Endothelial cell of umbilical vein (primary cell): ENCODE data around the gene DDRGK1. TPM values are rescaled to one million over a fixed set of nuclear protein-coding genes. Genes with fewer than 3 reads are reported as not detected.

ENCODE experiments used
- BruUV-seq: library from RNA; stranded (reverse); fragments of 400-500 nt; replicated peaks from 2 replicates; lab custom pipeline; 2021; lab: Mats Ljungman, UMichigan
- CTCF ChIA-PET: fragments of 300-600, 350-600 bp; sonication (Branson Sonifier 250); formaldehyde crosslinking; loops from one replicate; lab custom pipeline; 2021; ENCODE audit warnings: antibody characterized with exemption, inconsistent platforms; lab: Charles Lee
- POLR2A ChIA-PET: fragments of 300-600, 350-600 bp; sonication (Branson Sonifier 250); formaldehyde crosslinking; loops from one replicate; lab custom pipeline; 2021; ENCODE audit warnings: antibody characterized with exemption, inconsistent platforms; lab: Charles Lee
- DNase-seq: peaks from one replicate; pipeline ENCODE4 v3.0.0-alpha.2; 2011; ENCODE audit warnings: low read depth, low spot score
- FAIRE-seq: peaks from 2 replicates; lab custom pipeline; 2011; peaks lifted over from hg19 to GRCh38; lab: Jason Lieb, UNC
- H2AFZ ChIP-seq: 2 replicates; pipeline ENCODE4 v1.6.0; 2012; ENCODE audit warnings: low read depth, low read length, control low read depth, inconsistent platforms
- H3K27ac ChIP-seq: 2 replicates; pipeline ENCODE4 v1.5.1; 2011; ENCODE audit warnings: low read depth, mild to moderate bottlenecking, control low read depth, low read length, moderate library complexity; ENCODE audit not compliant: insufficient read depth
- H3K27me3 ChIP-seq, 2 experiments: 2 replicates each; pipeline versions ENCODE4 v1.6.0 to v1.6.1; 2011; ENCODE audit warnings: low read length in 2 of 2, mixed read lengths in 1 of 2; ENCODE audit not compliant: control insufficient read depth in 2 of 2, insufficient read depth in 2 of 2
- H3K36me3 ChIP-seq, 2 experiments: 2 replicates in 1 of 2; 3 replicates in 1 of 2; pipeline ENCODE4 v1.5.1; 2011; ENCODE audit warnings: low read length in 2 of 2, mild to moderate bottlenecking in 1 of 2, moderate library complexity in 1 of 2; ENCODE audit not compliant: control insufficient read depth in 2 of 2, insufficient read depth in 2 of 2; ENCODE audit errors: extremely low read depth in 1 of 2
- H3K4me1 ChIP-seq: 3 replicates; pipeline ENCODE4 v1.5.1; 2011; ENCODE audit warnings: mild to moderate bottlenecking, low read length; ENCODE audit not compliant: control insufficient read depth, insufficient read depth; ENCODE audit errors: extremely low read depth
- H3K4me2 ChIP-seq: 2 replicates; pipeline ENCODE4 v1.6.1; 2011; ENCODE audit warnings: low read length, control low read depth, mixed read lengths; ENCODE audit not compliant: insufficient read depth
- H3K4me3 ChIP-seq, 3 experiments: fragments of 200-600 bp in 1 of 3; sonication (generic), shearing (Covaris generic) in 1 of 3; replicated peaks in 1 of 3; 2 replicates each; pipeline ENCODE4 v1.5.1; 2011 to 2016; ENCODE audit warnings: control low read depth in 3 of 3, low read length in 3 of 3, mild to moderate bottlenecking in 2 of 3, inconsistent platforms in 1 of 3, low read depth in 1 of 3, moderate library complexity in 1 of 3; ENCODE audit not compliant: insufficient read depth in 1 of 3
- H3K79me2 ChIP-seq: 2 replicates; pipeline ENCODE4 v1.6.0; 2012; ENCODE audit warnings: low read length, inconsistent platforms; ENCODE audit not compliant: control insufficient read depth, insufficient read depth
- H3K9ac ChIP-seq: replicated peaks from 2 replicates; pipeline ENCODE3; 2011; ENCODE audit warnings: low read length, control low read depth; ENCODE audit not compliant: insufficient read depth; ENCODE audit errors: extremely low read depth
- H3K9me1 ChIP-seq: replicated peaks from 3 replicates; pipeline ENCODE4 v1.6.0; 2011; ENCODE audit warnings: mild to moderate bottlenecking, low read length; ENCODE audit not compliant: control insufficient read depth, insufficient read depth; ENCODE audit errors: extremely low read depth
- H3K9me3 ChIP-seq: replicated peaks from 2 replicates; pipeline ENCODE4 v1.5.1; 2012; ENCODE audit warnings: low read length, inconsistent platforms; ENCODE audit not compliant: control insufficient read depth, insufficient read depth
- H4K20me1 ChIP-seq: replicated peaks from 2 replicates; pipeline ENCODE3; 2011; ENCODE audit warnings: mild to moderate bottlenecking, low read length; ENCODE audit not compliant: control insufficient read depth, insufficient read depth; ENCODE audit errors: extremely low read depth
- EZH2 ChIP-seq: IDR thresholded peaks from 2 replicates; pipeline ENCODE4 v1.6.1; 2012; ENCODE audit warnings: borderline replicate concordance, low read depth, mild to moderate bottlenecking, moderate library complexity, low read length, inconsistent platforms; ENCODE audit not compliant: severe bottlenecking
- FOS ChIP-seq: IDR thresholded peaks from 2 replicates; pipeline ENCODE4 v1.6.1; 2011; ENCODE audit warnings: mild to moderate bottlenecking, low read length, moderate library complexity, borderline replicate concordance; ENCODE audit not compliant: insufficient read depth
- GATA2 ChIP-seq: IDR thresholded peaks from 2 replicates; pipeline ENCODE4 v1.7.0; 2011; ENCODE audit warnings: low read depth, mild to moderate bottlenecking, moderate library complexity, mixed read lengths, low read length; ENCODE audit not compliant: insufficient read length, insufficient read depth
- JUN ChIP-seq: IDR thresholded peaks from 2 replicates; pipeline ENCODE4 v1.6.1; 2011; ENCODE audit warnings: borderline replicate concordance, low read depth; ENCODE audit not compliant: insufficient read length, insufficient read depth
- MYC ChIP-seq: IDR thresholded peaks from one replicate; pipeline ENCODE4 v1.6.1; 2011; ENCODE audit warnings: mild to moderate bottlenecking, low read depth, low read length
- POLR2A ChIP-seq: IDR thresholded peaks from 2 replicates; pipeline ENCODE4 v1.6.1; 2012; ENCODE audit warnings: low read depth, mild to moderate bottlenecking, control low read depth, low read length
- POLR2AphosphoS5 ChIP-seq: IDR thresholded peaks from 2 replicates; pipeline ENCODE4 v1.6.1; 2012; ENCODE audit warnings: low read depth, mild to moderate bottlenecking, control low read depth, low read length, moderate library complexity; ENCODE audit not compliant: insufficient read depth
- dilution Hi-C: fragments of 300-500 bp; cut with MboI; formaldehyde crosslinking; loops from one replicate; pipeline ENCODE4 v1.15.0; 2019; ENCODE audit warnings: low sequenced_read_pairs; ENCODE audit not compliant: extremely low pct_ligation_motif_present
- intact Hi-C: fragments of 100-400 bp; cut with micrococcal nuclease; formaldehyde crosslinking; loops from one replicate; pipeline ENCODE4 v1.10.0; 2022
- polyA plus RNA-seq, 4 experiments: library from polyadenylated mRNA; depleted of rRNA in 3 of 4; stranded (reverse) in 3 of 4; unstranded in 1 of 4; fragments of >200 nt; gene quantifications; 2 replicates each; pipeline versions ENCODE4 v1.2.1 to v1.2.3, GENCODE V29; 2011 to 2012; ENCODE audit warnings: missing spikeins in 1 of 4
- total RNA-seq: library from RNA; stranded (reverse); gene quantifications from 2 replicates; pipeline ENCODE4 v1.2.3, GENCODE V29; 2021
- TF ChIP-seq, protein P1 (sequence below): IDR thresholded peaks from 2 replicates; pipeline ENCODE4 v1.6.1; 2011; ENCODE audit not compliant: insufficient read depth, insufficient read length
- TF ChIP-seq, protein P2 (sequence below), 2 donors: IDR thresholded peaks; 1 replicate in 1 of 2; 2 replicates in 1 of 2; pipeline ENCODE4 v1.5.1; 2011; ENCODE audit warnings: low read length in 2 of 2, mild to moderate bottlenecking in 2 of 2, moderate library complexity in 2 of 2, control low read depth in 1 of 2, inconsistent platforms in 1 of 2, low read depth in 1 of 2; ENCODE audit not compliant: insufficient read depth in 1 of 2; ENCODE audit errors: extremely low read depth in 1 of 2

DDRGK1 gene
- total and polyA plus RNA-seq, 2 donors (not counting 3 experiments of a cell fraction or from before 2014, with no cell fraction given): 48.5 to 54.0 TPM

DNA sequence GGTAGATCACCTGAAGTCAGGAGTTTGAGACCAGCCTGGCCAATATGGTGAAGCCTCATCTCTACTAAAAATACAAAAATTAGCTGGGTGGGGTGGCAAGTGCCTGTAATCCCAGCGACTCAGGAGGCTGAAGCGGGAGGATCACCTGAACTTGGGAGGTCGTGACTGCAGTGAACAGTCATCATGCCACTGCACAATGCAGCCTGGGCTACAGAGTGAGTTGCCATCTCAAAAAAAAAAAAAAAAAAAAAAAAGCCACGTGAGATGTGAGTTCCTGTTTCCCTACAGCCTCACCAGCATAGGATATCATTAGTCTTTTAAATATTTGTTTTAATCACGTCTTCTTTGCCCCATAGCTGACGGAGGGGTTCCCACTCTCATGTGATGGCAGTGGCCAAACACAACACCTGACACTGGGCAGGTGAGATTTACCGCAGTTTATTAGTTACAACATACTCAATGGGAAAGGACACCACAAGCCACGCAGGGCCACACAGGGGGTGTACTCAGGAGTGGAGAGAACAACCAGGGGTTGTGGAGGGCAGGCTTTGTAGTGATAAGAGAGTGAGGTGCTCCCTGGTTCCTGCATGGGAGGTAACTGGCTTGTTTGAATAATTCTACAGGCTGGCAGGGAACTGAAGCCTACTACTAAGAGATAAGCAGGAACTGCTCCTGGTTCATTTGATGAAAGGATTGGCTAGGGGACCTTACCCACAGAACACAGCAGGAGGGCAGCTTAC lies 26.6 kb downstream of the DDRGK1 start:
- H4K20me1 ChIP-seq: no peaks in the 10 kb centered on the region
- no TSS peak for BruUV-seq
- no peak overlapping the region for H3K4me2 ChIP-seq
- H3K27ac ChIP-seq: no peak overlapping the region
- ChIA-PET CTCF (interaction anchor here (0.7 kb wide), 1 partner anchor 624 kb away, joined by 5 read pairs; no protein-coding TSS in a partner anchor), POLR2A (no interaction called here)
- FAIRE-seq: no peak
- H3K9me3 ChIP-seq: no peaks in the 10 kb centered on the region
- dilution Hi-C loops (no loop called here), intact Hi-C loops (no loop called here)
- H3K36me3 ChIP-seq: no peaks in the 10 kb centered on the region
- H3K27me3 ChIP-seq: no peaks in the 10 kb centered on the region
- H3K9ac ChIP-seq: no peak overlapping the region
- TF ChIP-seq POLR2A (no peak), GATA2 (no peak), POLR2AphosphoS5 (no peak), MYC (no peak), FOS (no peak), EZH2 (no peak), JUN (no peak)
- TF ChIP-seq, protein P1, sequence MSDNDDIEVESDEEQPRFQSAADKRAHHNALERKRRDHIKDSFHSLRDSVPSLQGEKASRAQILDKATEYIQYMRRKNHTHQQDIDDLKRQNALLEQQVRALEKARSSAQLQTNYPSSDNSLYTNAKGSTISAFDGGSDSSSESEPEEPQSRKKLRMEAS: no peak
- TF ChIP-seq, protein P2, sequence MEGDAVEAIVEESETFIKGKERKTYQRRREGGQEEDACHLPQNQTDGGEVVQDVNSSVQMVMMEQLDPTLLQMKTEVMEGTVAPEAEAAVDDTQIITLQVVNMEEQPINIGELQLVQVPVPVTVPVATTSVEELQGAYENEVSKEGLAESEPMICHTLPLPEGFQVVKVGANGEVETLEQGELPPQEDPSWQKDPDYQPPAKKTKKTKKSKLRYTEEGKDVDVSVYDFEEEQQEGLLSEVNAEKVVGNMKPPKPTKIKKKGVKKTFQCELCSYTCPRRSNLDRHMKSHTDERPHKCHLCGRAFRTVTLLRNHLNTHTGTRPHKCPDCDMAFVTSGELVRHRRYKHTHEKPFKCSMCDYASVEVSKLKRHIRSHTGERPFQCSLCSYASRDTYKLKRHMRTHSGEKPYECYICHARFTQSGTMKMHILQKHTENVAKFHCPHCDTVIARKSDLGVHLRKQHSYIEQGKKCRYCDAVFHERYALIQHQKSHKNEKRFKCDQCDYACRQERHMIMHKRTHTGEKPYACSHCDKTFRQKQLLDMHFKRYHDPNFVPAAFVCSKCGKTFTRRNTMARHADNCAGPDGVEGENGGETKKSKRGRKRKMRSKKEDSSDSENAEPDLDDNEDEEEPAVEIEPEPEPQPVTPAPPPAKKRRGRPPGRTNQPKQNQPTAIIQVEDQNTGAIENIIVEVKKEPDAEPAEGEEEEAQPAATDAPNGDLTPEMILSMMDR (IDR thresholded peaks at IDR 0.05; ENCODE audit: extremely low read depth in 1 of 2, insufficient read depth in 1 of 2, low read depth in 1 of 2, low read length in 2 of 2): no peak
- H3K4me3 ChIP-seq: no peak overlapping the region
- H2AFZ ChIP-seq: no peak overlapping the region
- H3K4me1 ChIP-seq: peaks cover 9% of the 10 kb centered on the region
- H3K79me2 ChIP-seq: no peaks in the 10 kb centered on the region
- no peaks in the 10 kb centered on the region for H3K9me1 ChIP-seq
- no peak for DNase-seq
